Keratinocyte (primary cell): ENCODE results near the gene HABP4. TPM values are rescaled to one million over a fixed set of nuclear protein-coding genes. Genes with fewer than 3 reads are reported as not detected.

ENCODE experiments used
- DNase-seq: peaks from one replicate; pipeline ENCODE4 v3.0.0-alpha.2; 2011; ENCODE audit warnings: low read depth, missing footprints, low spot score
- FAIRE-seq: peaks from 2 replicates; lab custom pipeline; 2011; peaks lifted over from hg19 to GRCh38; lab: Jason Lieb, UNC
- H2AFZ ChIP-seq: 2 replicates; pipeline ENCODE4 v1.6.0; 2012; ENCODE audit warnings: low read length, control low read depth, inconsistent platforms; ENCODE audit not compliant: control insufficient read depth
- H3K27ac ChIP-seq: 2 replicates; pipeline ENCODE4 v1.5.1; 2011; ENCODE audit warnings: low read length; ENCODE audit not compliant: control insufficient read depth, insufficient read depth
- H3K27me3 ChIP-seq: 3 replicates; pipeline ENCODE4 v1.6.0; 2011; ENCODE audit warnings: low read length; ENCODE audit not compliant: control insufficient read depth, insufficient read depth; ENCODE audit errors: extremely low read depth
- H3K36me3 ChIP-seq, 2 experiments: 2 replicates in 1 of 2; 3 replicates in 1 of 2; pipeline ENCODE4 v1.5.1; 2011; ENCODE audit warnings: low read length in 2 of 2, mild to moderate bottlenecking in 1 of 2; ENCODE audit not compliant: control insufficient read depth in 2 of 2, insufficient read depth in 2 of 2; ENCODE audit errors: extremely low read depth in 1 of 2
- H3K4me1 ChIP-seq: 3 replicates; pipeline ENCODE4 v1.5.1; 2011; ENCODE audit warnings: low read length; ENCODE audit not compliant: control insufficient read depth, insufficient read depth; ENCODE audit errors: extremely low read depth
- H3K4me2 ChIP-seq: 3 replicates; pipeline ENCODE4 v1.6.0; 2011; ENCODE audit warnings: low read depth, low read length; ENCODE audit not compliant: control insufficient read depth, insufficient read depth; ENCODE audit errors: extremely low read depth
- H3K4me3 ChIP-seq, 3 experiments: fragments of 200-600 bp in 1 of 3; sonication (generic) in 1 of 3; 2 replicates in 2 of 3; 3 replicates in 1 of 3; pipeline ENCODE4 v1.5.1; 2011 to 2016; ENCODE audit warnings: low read length in 3 of 3, mild to moderate bottlenecking in 3 of 3, control low read depth in 2 of 3, inconsistent platforms in 1 of 3, low read depth in 1 of 3, mixed read lengths in 1 of 3, mixed run types in 1 of 3, moderate library complexity in 1 of 3; ENCODE audit not compliant: control insufficient read depth in 2 of 3, insufficient read depth in 2 of 3; ENCODE audit errors: extremely low read depth in 1 of 3
- H3K79me2 ChIP-seq: 2 replicates; pipeline ENCODE4 v1.6.0; 2012; ENCODE audit warnings: low read length; ENCODE audit not compliant: control insufficient read depth, insufficient read depth
- H3K9ac ChIP-seq: 3 replicates; pipeline ENCODE4 v1.6.0; 2011; ENCODE audit warnings: low read length; ENCODE audit not compliant: control insufficient read depth, insufficient read depth; ENCODE audit errors: extremely low read depth
- H3K9me1 ChIP-seq: 3 replicates; pipeline ENCODE4 v1.6.0; 2011; ENCODE audit warnings: low read length; ENCODE audit not compliant: control insufficient read depth, insufficient read depth; ENCODE audit errors: extremely low read depth
- H3K9me3 ChIP-seq: 2 replicates; pipeline ENCODE4 v1.5.1; 2012; ENCODE audit warnings: low read depth, low read length; ENCODE audit not compliant: control insufficient read depth
- H4K20me1 ChIP-seq: 3 replicates; pipeline ENCODE4 v1.6.0; 2011; ENCODE audit warnings: low read length; ENCODE audit not compliant: control insufficient read depth, insufficient read depth; ENCODE audit errors: extremely low read depth
- EZH2 ChIP-seq: IDR thresholded peaks from one replicate; pipeline ENCODE4 v1.6.1; 2012; ENCODE audit warnings: inconsistent platforms, mild to moderate bottlenecking, low read length, moderate library complexity
- dilution Hi-C: fragments of 300-500 bp; cut with MboI; formaldehyde crosslinking; loops from one replicate; pipeline ENCODE4 v1.7.0; 2020; ENCODE audit warnings: low sequenced_read_pairs; ENCODE audit not compliant: extremely low pct_ligation_motif_present
- polyA plus RNA-seq, 5 experiments: library from polyadenylated mRNA; depleted of rRNA in 3 of 5; stranded (reverse) in 3 of 5; stranded (forward) in 1 of 5; unstranded in 1 of 5; fragments of >200 nt; gene quantifications; 1 replicate in 1 of 5; 2 replicates in 3 of 5; 3 replicates in 1 of 5; pipeline versions ENCODE4 v1.2.1 to v1.2.3, GENCODE V29; 2011 to 2012; ENCODE audit warnings: missing spikeins in 2 of 5, low read depth in 1 of 5, low replicate concordance in 1 of 5
- TF ChIP-seq, protein P1 (sequence below), 3 experiments: IDR thresholded peaks in 1 of 3; conservative IDR thresholded peaks in 1 of 3; optimal IDR thresholded peaks in 1 of 3; 2 replicates in 2 of 3; 3 replicates in 1 of 3; pipeline versions ENCODE3 to v1.5.1; 2011; ENCODE audit warnings: low read length in 3 of 3, mild to moderate bottlenecking in 3 of 3, moderate library complexity in 2 of 3, control low read depth in 1 of 3, inconsistent platforms in 1 of 3; ENCODE audit not compliant: insufficient read depth in 2 of 3; ENCODE audit errors: extremely low read depth in 1 of 3

The HABP4 gene
- polyA plus RNA-seq, 1 donor (not counting 4 experiments of a cell fraction or from before 2014, with no cell fraction given) = 6.8 TPM

DNA sequence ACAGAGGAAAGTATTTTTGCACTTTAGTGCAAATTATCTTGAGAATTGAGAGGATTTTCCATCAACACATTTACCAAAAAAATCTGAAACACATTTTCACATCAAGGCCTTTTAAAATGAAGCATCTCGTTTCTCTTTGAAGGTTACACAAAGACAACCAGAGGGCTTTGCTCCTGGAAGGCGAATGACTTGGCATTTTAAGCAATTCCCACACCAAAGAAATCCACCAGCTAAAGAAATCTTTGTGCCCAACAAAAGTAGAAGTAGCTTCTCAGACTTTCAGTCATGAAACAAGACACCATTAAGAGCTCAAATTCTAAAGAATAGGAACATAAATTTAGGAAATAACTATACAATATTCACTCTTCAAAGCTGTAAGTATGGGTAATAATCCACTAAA, 59.9 kb downstream of the HABP4 start:
- no peak overlapping the region for H3K4me2 ChIP-seq
- no peak for TF ChIP-seq EZH2
- TF ChIP-seq, protein P1, sequence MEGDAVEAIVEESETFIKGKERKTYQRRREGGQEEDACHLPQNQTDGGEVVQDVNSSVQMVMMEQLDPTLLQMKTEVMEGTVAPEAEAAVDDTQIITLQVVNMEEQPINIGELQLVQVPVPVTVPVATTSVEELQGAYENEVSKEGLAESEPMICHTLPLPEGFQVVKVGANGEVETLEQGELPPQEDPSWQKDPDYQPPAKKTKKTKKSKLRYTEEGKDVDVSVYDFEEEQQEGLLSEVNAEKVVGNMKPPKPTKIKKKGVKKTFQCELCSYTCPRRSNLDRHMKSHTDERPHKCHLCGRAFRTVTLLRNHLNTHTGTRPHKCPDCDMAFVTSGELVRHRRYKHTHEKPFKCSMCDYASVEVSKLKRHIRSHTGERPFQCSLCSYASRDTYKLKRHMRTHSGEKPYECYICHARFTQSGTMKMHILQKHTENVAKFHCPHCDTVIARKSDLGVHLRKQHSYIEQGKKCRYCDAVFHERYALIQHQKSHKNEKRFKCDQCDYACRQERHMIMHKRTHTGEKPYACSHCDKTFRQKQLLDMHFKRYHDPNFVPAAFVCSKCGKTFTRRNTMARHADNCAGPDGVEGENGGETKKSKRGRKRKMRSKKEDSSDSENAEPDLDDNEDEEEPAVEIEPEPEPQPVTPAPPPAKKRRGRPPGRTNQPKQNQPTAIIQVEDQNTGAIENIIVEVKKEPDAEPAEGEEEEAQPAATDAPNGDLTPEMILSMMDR (optimal IDR thresholded peaks at IDR 0.05 in 1 of 3, IDR thresholded peaks at IDR 0.05 in 1 of 3, conservative IDR thresholded peaks at IDR 0.05 in 1 of 3; ENCODE audit: extremely low read depth in 1 of 3, insufficient read depth in 2 of 3, low read length in 3 of 3) = no peak
- H3K36me3 ChIP-seq = peaks cover 0 to 6% of the 10 kb centered on the region in 2 experiments
- H3K4me1 ChIP-seq = no peaks in the 10 kb centered on the region
- H2AFZ ChIP-seq = no peak overlapping the region
- no peak overlapping the region for H3K27ac ChIP-seq
- DNase-seq = no peak
- no peak overlapping the region for H3K9ac ChIP-seq
- no peaks in the 10 kb centered on the region for H3K79me2 ChIP-seq
- H3K4me3 ChIP-seq = no peak overlapping the region
- H3K27me3 ChIP-seq = no peaks in the 10 kb centered on the region
- dilution Hi-C loops = no loop called here
- H3K9me1 ChIP-seq = no peaks in the 10 kb centered on the region
- H3K9me3 ChIP-seq = no peaks in the 10 kb centered on the region
- no peak for FAIRE-seq
- no peaks in the 10 kb centered on the region for H4K20me1 ChIP-seq

DNA sequence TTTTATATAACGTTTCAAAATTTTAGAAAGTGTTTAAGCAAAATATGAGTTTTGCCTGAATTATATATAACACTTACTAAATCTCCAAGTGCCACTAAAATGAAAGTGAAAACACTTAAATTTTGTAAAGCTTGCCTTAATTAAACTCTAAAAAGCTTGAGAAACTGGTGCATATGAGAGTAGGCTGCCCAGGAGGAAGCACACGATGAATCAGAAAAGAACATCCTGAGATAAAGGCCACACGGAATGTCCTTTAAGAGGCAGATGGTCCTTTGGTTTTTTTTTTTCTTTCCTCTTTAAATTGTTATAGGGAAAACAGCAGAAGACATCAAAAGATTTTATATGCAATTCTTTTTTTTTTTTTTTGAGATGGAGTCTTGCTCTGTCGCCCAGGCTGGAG, 60.3 kb downstream of the HABP4 start:
- Histone ChIP-seq H3K79me2 (no peaks in the 10 kb centered on the region), H3K9ac (no peak overlapping the region), H3K27ac (no peak overlapping the region), H4K20me1 (no peaks in the 10 kb centered on the region), H3K4me2 (no peak overlapping the region), H3K9me1 (no peaks in the 10 kb centered on the region), H2AFZ (no peak overlapping the region), H3K4me3 (no peak overlapping the region), H3K27me3 (no peaks in the 10 kb centered on the region), H3K4me1 (no peaks in the 10 kb centered on the region), H3K36me3 (peaks cover 0 to 6% of the 10 kb centered on the region in 2 experiments), H3K9me3 (no peaks in the 10 kb centered on the region)
- TF ChIP-seq EZH2 = no peak
- TF ChIP-seq, protein P1 (optimal IDR thresholded peaks at IDR 0.05 in 1 of 3, IDR thresholded peaks at IDR 0.05 in 1 of 3, conservative IDR thresholded peaks at IDR 0.05 in 1 of 3; ENCODE audit: extremely low read depth in 1 of 3, insufficient read depth in 2 of 3, low read length in 3 of 3) = no peak
- dilution Hi-C loops = no loop called here
- no peak for FAIRE-seq
- DNase-seq = no peak
